Measurements from ENCODE around the gene OCRL.

The OCRL gene

DNA sequence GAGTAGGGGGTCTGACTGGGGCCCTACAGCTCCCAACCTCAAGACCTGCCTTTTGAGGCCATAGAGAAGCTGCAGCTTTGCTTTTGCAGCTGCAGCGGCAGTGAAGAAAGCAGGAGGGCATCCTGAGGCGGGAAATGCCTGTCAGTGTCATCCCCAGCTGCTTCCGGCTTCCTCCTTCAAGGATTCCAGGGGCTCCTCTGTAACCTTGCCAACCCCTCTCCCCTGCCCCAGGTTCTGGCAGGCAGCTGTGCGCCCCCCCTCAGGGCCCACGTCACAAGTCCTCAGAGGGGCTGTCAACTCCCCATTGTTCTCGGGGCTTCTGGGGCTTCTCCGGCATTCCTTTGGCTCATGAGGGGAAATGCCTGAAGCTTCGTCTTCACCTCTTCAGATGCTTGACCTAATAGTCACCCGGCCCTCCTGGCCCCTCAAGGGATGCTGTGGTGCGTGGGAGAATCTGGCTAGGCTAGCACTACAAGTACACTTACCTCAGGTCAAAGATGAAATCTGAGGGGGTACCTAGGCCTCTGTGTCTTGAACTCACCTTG lies 82.8 kb downstream of the OCRL start:
- TF ChIP-seq YY1 (IDR thresholded peaks at IDR 0.05; ENCODE audit: low read depth): no peak
- no peak for TF ChIP-seq TEAD4 (IDR thresholded peaks at IDR 0.05)
- no peak for TF ChIP-seq MAX (IDR thresholded peaks at IDR 0.05)
- TF ChIP-seq CREB1 (IDR thresholded peaks at IDR 0.05; ENCODE audit: low read depth): no peak
- TF ChIP-seq FOXM1 (IDR thresholded peaks at IDR 0.05; ENCODE audit: borderline replicate concordance, low read depth): no peak
- no peak for TF ChIP-seq ZBTB7A (IDR thresholded peaks at IDR 0.05; ENCODE audit: low read depth)
- TF ChIP-seq TCF12 (IDR thresholded peaks at IDR 0.05; ENCODE audit: low read depth): no peak
- TF ChIP-seq TAF1 (IDR thresholded peaks at IDR 0.05; ENCODE audit: low read depth): no peak
- no peak for TF ChIP-seq NFIC (IDR thresholded peaks at IDR 0.05)
- TF ChIP-seq CEBPB (IDR thresholded peaks at IDR 0.05): no peak
- TF ChIP-seq, protein P1, sequence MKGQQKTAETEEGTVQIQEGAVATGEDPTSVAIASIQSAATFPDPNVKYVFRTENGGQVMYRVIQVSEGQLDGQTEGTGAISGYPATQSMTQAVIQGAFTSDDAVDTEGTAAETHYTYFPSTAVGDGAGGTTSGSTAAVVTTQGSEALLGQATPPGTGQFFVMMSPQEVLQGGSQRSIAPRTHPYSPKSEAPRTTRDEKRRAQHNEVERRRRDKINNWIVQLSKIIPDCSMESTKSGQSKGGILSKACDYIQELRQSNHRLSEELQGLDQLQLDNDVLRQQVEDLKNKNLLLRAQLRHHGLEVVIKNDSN (IDR thresholded peaks at IDR 0.05): no peak
- no peak for TF ChIP-seq EGR1 (IDR thresholded peaks at IDR 0.05)
- TF ChIP-seq REST (IDR thresholded peaks at IDR 0.05; ENCODE audit: low read depth): no peak

DNA sequence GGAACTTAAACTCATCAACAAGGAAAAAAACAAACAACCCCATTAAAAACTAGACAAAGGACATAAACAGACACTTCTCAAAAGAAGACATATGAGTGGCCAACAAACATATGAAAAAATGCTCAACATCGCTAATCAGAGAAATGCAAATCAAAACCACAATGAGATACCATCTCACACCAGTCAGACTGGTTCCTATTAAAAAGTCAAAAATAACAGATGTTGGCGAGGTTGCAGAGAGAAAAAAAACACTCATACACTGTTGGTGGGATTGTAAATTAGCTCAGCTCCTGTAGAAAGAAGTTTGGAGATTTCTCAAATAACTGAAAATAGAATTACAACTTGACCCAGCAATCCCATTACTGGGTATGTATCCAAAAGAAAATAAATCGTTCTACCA lies 86.0 kb downstream of the OCRL start:
- TF ChIP-seq ZBTB7A (IDR thresholded peaks at IDR 0.05; ENCODE audit: low read depth): no peak
- TF ChIP-seq CEBPB (IDR thresholded peaks at IDR 0.05): no peak
- TF ChIP-seq NFIC (IDR thresholded peaks at IDR 0.05): no peak
- no peak for TF ChIP-seq EGR1 (IDR thresholded peaks at IDR 0.05)
- no peak for TF ChIP-seq MAX (IDR thresholded peaks at IDR 0.05)
- no peak for TF ChIP-seq CREB1 (IDR thresholded peaks at IDR 0.05; ENCODE audit: low read depth)
- TF ChIP-seq, protein P1 (IDR thresholded peaks at IDR 0.05): no peak
- TF ChIP-seq TAF1 (IDR thresholded peaks at IDR 0.05; ENCODE audit: low read depth): no peak
- no peak for TF ChIP-seq YY1 (IDR thresholded peaks at IDR 0.05; ENCODE audit: low read depth)
- TF ChIP-seq TEAD4 (IDR thresholded peaks at IDR 0.05): no peak
- TF ChIP-seq FOXM1 (IDR thresholded peaks at IDR 0.05; ENCODE audit: borderline replicate concordance, low read depth): no peak
- TF ChIP-seq EP300 (IDR thresholded peaks at IDR 0.05; ENCODE audit: borderline replicate concordance): no peak
- no peak for TF ChIP-seq TCF12 (IDR thresholded peaks at IDR 0.05; ENCODE audit: low read depth)
- no peak for TF ChIP-seq RAD21 (IDR thresholded peaks at IDR 0.05; ENCODE audit: low read depth)
- no peak for TF ChIP-seq REST (IDR thresholded peaks at IDR 0.05; ENCODE audit: low read depth)

- TF ChIP-seq ZBTB7A (IDR thresholded peaks at IDR 0.05; ENCODE audit: low read depth): no peak
Observed at GRCh38 chrX:129629837-129630236, 89.8 kb downstream of the OCRL start.

GRCh38 chrX:129631849-129632248 lies 91.8 kb downstream of the OCRL start:
- no peak for TF ChIP-seq ZBTB7A (IDR thresholded peaks at IDR 0.05; ENCODE audit: low read depth)
- TF ChIP-seq EGR1 (IDR thresholded peaks at IDR 0.05): no peak
- TF ChIP-seq RAD21 (IDR thresholded peaks at IDR 0.05; ENCODE audit: low read depth): no peak
- no peak for TF ChIP-seq FOXM1 (IDR thresholded peaks at IDR 0.05; ENCODE audit: borderline replicate concordance, low read depth)
- no peak for TF ChIP-seq CEBPB (IDR thresholded peaks at IDR 0.05)
- TF ChIP-seq, protein P1 (IDR thresholded peaks at IDR 0.05): no peak
- TF ChIP-seq YY1 (IDR thresholded peaks at IDR 0.05; ENCODE audit: low read depth): no peak
- no peak for TF ChIP-seq REST (IDR thresholded peaks at IDR 0.05; ENCODE audit: low read depth)
- no peak for TF ChIP-seq NFIC (IDR thresholded peaks at IDR 0.05)
- TF ChIP-seq EP300 (IDR thresholded peaks at IDR 0.05; ENCODE audit: borderline replicate concordance): no peak
